ENCODE data around the gene TEX29.

The TEX29 gene

DNA sequence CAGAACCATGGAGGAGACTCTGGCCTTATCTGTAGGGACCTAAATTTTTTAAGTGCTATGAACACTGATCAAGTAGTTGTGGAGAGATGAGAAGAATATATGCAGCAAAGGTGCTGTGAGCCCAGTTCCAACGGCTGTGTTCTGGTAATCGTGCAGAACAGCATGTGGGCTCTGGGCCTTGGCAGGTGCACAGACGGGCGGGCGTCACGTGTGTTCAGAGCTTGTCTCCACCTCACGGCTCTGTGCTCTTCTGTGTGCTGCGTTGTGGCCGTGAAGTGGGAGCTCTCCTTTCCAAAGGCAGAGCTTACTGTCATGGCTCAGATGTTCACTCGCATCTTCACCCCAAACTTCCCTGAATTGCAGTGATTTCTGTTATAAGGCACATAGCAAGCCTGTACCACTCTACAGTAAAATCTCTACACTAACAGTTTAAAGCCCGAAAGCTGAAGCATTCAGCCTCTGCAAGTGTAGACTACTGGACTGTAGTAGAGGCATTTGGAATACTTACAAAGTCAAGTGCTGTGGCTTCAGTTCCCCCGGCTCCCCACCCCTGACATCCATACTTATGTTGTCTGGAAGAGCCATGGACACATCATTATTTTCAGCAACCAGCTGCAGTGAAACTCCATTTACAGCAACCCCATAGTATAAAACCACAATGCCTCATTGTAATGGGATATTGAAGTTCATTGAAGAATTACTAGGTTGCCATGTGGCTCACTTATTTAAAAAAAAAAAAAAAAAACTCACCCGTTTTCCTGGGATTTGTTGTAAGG, 27.5 kb upstream of the TEX29 start:
- DNase-seq, result no peak

DNA sequence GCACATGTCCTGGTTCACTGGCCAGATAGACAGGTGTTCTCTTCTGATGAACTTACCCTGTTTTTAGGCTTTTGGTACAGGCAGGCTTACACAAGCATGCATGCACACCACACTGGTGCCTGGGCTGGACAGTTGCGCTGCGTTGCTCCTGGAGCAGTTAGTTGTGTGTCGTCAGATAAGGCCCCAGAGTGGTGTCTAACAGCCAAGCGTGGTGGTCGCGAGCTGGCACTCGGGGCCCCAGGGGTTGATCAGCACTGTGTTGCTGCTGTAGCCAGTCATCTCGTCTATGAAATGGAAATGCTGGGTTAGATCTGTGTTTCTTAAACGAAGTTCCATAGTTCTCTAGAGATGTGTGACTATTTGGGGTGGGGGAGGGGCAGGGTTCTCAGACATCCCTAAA, 24.6 kb upstream of the TEX29 start:
- no peak for DNase-seq

DNA sequence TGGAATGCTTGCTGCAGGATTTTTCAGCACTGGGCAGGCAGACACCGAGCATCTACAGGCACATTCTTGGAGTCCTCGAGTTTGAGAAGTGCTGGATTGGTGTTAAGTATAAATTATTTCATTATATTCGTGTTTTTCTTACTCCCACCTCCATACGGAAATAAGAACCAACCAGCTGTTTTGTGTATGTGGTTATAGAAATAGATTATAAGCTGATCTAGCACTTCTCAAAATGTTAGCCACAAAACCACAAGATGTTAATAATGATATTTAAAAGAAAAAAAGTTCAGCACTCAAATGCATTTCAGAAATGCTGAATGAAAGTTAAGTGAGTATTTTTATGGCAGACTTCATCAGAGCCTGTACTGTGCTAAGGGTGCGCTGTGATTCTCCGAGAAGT, 24.0 kb upstream of the TEX29 start:
- no peak for DNase-seq

DNA sequence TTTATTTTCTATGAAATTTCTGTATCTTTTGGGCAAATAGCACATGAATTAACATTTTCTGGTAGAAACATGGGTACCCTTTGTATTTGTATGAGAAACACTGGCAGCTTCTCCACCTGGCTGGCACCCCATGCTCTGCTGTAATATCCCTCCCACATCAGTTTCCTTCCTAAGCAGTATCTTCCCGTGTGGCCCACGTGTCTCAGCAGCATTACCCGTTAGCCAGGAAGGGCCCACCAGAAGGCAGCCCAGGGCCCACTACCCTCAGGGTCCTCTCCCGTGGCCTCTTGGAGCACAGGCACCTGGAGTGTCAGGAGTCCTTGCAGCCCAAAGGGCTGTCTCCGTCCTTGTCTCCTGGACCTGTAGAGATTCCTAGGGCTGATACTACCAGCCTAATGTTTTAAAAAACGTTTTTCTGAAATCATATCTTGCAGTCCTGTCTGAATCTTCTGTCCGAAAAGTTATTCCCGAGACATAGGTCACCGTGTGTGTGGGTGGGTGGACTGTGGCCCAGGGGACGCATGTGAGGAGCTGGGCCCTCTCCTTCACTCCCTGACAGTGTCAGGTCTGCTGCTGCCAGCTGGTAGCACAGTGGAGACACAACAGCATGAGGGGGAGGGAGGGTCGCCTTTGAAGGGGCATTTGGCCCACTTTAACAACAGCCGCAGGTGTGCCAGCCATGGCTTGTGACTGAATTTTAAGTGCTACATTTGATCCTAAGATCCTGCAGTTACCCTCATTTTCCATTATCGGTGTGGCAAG, 22.0 kb upstream of the TEX29 start:
- no peak for DNase-seq

DNA sequence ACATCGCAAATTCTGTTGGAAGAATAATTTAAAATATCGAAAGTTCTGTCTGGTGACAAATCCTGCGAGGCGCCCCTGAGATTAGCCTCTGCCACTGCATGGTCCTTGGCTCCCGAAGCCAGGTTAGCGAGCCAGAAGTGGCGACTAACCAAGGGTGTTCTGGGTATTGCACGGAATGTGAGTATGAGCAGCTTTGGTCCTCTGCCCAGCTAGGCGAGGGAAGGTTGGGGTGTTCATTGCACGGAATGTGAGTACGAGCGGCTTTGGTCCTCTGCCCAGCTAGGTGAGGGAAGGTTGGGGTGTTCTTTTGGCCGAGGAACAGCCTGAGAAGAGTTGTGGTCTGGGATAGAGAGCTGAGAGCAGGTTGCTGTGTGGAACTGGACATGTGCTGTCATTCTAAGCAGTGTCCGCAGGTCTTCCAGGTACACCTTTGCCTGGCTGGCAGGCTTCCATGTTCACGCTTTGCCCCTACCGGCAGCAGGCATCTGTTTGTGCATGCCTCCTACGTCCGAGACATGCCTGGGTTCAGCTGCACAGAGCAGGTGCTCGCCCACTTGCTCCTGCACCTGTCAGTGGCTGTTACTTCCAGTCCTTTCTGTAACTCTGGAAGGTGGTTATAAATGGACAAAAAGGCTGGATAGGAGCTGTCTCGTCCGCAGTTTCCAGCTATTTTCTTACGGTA, 18.3 kb upstream of the TEX29 start:
- no peak for DNase-seq

DNA sequence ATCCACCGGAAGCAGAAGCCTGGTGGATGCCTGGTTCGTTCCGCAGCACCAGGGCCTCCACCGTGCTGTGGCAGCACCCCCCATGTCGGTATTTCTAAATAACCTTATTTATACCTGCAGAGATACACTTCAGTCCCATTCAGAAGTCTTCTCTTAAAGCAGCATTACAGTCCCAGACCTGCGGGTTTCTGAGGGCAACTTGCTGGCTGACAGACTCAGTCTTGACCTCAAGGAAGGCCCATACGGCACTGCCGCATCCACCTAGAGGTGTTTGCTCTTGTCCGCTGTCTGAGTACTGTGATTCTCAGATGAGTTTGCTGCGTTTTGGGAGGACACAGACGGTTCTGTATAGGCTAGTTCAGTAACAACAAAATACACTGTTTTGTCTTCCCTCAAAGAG, 16.9 kb upstream of the TEX29 start:
- no peak for DNase-seq

DNA sequence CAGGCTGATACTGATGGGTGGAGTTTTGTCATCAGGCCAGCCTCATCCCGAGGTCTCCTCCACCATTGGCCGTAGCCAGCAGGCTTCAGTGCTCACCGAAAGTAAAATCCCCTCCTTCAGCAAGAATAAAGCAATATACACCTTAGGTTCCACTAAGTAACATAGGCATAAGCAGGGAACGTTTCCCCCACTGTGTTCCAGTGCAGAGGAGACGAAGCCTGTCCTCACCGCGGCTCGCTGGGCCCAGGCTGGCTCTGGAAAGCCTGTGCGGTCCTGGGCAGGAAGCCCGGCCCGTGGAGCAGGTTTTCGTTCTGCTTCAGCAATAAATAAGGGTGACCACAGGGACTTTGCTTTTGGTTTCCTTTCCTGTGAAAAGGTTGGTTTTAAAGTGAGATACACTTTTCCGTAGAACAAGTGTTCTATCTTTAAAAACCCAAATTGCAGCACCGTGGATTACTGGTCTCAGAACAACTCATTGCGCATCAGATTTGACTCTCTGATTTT, 16.3 kb upstream of the TEX29 start:
- no peak for DNase-seq

DNA sequence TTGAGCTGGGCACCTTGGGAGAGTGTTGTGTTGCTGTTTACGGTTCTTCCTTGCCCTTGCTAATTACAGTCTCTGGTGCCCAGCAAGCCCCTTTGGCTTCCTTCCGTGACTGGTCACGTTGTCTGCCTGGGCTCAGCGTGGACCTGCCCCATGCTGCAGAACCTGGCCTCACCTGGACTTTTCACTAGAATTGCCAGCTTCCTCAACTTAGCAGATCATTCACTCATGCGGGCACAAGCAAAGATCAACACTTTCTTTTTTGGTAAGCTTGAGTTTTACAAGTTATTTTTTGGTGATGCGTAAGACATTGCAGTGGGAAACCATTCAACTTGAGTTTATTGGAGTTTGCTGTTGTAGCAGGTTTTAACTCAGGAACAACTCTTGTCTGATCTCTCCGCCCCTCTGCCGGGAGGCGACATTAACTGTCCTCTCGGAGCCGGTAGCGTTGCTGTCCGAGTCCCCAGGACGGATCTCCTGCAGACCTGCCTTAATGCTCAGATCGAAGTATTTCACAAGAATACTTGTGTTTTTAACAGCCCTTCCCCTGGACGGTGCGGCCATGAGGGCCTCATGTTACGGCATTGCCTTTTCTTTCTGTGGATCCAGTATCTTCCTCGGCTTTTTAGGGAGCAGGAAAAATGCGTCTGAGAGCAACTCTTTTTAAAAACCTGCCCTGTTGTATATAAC, 15.7 kb upstream of the TEX29 start:
- DNase-seq, result no peak

DNA sequence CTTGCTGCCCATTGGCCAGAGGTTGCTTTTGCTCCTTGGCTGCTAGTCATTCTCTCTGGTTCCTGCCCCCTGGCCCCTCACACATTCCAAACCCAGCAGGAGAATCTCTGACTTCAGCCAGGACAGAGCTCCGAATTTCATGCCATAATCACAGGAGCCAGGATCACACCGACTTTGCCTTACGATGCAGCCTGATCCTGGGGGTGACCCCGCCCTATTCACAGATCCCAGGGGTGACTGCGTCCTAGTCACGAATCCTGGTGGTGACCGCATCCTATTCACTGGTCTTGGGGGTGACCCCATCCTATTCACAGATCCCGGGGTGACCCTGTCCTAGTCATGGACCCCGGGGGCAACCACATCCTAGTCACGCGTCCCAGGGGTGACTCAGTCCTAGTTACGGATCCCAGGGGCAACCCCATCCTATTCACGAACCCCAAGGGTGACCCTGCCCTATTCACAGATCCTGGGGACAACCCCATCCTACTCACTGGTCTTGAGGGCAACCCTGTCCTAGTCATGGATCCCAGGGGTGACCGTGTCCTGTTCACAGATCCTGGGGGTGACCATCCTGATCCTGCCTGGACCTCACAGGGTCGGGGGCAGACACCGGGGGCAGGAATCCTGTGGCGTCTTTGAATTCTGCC, 7.4 kb upstream of the TEX29 start:
- DNase-seq, result no peak

DNA sequence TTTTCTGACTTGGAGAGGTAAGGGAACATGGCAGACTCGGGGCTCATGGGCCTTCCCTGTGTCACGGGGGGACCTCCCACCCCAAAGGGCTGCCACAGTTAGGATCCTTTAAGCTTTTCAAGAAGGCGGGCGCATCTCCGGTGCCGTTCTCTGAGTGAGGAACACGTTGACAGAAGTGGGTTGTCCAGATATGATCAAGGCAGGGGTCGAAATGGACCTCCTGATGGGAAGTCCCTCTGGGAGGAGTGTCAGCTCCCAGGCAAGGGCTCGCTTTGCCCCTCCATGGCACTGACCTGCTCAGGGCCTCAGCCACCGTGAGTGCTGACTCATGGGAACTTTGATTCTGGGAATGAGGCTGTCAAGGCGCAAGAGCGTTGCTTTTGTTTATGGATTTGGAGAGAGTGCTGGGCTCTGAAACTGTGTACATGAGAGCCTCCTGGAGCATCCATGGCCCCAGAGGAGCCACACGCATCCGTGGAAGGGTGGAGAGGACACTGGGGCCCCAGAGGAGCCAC, 6.5 kb upstream of the TEX29 start:
- no peak for DNase-seq

DNA sequence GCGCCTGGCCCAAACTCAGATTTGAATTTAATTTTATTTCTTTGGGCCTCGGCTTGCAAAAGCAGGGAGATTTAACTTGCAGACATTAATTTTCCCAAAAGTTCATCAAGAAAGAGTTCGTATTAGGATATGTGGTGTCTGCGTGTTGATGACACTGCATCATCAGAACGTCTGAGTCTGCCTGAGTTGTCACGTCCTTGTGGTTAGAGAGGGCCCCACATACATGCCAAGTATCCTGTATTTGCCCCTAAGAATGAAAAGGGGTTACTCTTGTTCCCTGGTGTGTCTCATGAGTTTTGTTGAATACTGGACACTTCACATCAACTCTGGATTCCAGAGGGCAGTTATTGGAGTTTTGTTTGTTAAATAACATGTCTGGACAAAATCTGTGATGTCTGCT, 5.6 kb upstream of the TEX29 start:
- peak; percentile 66 for DNase-seq

DNA sequence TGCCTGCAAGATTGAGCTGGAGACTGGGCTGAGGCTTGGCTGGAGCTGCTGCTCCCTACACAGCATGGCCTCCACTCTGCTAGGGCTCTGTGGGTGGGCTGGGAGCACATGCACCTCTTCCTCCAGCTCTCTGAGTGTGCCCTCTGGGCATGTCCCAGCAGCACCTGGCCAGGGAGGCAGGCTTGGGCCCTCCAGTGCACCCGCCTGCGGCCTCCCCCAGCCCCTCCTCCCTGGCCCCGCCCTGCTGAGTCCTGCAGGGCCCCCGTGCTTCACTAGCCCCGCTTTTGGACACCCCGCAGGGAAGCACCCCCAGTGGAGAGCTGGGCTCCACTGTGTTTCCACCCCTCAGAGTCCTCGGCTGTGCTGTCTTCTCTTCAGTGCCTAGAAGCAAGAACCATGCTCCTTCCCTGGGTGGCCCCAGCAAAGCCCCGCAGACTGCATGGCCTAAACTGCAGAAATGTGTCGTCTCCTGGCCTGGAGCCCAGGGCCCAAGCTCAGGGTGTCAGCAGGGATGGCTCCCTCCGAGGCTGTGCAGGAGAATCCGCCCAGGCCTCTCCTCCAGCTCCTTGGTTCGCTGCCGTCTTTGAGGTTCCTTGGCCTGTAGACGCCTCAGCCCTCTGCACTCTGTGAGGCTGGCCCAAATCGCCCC, 5.0 kb upstream of the TEX29 start:
- peak; percentile 14 for DNase-seq

DNA sequence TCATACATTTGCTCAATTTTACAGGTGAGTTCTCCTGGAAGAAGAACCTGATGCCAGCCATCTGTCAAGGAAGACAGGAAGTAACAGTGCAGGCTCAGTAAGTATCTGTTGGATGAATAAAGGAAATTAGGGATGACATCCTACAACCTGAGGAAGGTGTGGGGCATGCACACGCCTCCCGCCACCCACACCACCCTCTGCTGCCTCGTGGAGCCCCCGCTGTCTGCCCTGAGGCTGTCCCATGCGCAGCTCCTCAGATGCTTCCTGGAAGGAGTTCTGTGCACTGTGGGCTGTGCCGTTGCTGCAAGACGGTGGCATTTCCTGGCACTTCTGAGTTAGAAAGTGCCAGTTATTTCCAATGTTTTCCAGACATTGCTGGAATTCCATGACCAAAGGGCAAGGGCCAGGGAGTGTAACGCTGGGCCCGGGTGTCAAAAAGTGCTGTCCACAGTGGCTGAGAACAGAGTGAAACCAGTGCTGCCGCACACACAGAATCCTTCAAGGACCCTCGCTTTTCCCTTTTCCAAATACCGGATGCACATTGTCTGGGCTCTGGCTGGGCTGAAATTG, 4.2 kb upstream of the TEX29 start:
- DNase-seq, result no peak

DNA sequence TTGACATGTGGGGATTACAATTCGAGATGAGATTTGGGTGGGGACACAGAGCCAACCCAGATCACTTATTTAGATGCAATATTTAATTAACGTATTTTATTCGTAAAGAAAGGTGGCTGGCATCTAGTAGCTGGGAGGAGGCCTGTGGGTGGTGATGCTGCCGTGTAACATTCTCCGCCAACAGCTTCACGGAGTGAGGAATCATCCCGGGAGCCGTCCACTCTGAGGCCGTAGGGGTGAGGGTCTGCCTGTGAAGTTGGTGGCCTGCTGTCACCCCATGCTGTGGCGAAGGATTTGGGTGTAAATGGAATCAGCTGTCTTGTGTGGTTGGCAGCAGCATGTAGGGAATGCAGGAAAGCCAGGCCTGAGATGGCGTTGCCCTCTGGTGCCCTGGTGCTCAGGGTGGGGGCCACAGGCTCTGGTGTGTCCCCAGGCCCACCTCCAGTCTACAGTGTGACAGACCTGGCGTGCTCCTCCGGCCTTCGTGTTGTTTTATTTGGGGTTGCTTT, 3.3 kb upstream of the TEX29 start:
- DNase-seq, result no peak

DNA sequence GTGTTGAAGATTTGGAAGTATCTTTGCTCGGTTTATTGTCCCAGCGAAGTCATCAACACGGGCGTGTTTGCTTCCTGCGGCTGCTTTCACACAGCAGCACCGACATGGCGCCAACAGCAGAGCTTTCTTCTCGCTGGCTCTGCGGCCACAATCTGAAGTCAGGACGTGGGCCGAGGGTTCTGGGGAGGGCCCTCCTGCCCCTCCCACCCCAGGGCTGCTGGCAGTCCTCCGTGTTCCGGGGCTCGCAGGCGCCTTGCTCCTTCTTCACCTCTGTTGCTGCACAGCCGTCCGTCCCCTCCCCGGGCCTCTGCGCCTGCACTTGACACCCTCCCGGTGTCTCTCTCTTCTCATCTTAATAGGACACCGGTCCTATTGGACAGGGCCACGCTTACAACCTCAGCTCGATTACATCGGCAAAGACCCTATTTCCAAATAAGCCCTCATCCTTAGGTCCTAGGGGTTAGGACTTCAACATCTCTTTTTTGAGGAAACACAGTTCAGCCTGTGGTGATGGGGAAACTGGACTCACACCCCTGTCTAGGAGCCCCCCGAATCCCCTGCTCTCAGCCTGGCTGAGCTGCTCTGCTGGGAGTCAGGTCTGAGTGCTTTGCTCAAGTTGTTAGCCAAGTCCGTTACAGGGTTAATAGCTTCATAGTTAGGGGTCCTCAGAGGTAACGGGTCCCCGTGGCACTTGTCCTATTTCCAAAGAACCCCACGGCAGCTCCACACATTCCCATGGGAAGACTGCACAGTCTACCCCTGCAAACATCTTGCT, 2.7 kb upstream of the TEX29 start:
- no peak for DNase-seq

DNA sequence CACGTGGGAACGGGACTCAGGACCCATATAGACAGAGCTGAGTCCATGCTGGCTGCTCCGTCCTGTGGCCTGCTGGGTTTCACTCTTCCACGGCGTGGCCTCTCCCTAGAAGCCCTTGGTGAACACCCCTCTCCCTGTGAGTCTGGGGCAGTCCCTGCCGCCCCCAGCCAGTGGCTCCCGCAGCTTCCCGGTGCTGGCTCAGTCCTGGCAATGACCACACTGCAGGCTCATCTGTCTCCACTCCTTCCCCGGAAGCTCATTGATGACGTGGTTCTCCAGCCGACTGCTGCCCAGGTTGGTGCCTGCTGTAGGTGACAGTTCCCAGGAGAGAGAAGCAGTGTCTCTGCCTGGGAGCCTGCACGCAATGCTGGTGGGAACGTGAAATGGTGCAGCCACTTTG, 2.1 kb upstream of the TEX29 start:
- no peak for DNase-seq

DNA sequence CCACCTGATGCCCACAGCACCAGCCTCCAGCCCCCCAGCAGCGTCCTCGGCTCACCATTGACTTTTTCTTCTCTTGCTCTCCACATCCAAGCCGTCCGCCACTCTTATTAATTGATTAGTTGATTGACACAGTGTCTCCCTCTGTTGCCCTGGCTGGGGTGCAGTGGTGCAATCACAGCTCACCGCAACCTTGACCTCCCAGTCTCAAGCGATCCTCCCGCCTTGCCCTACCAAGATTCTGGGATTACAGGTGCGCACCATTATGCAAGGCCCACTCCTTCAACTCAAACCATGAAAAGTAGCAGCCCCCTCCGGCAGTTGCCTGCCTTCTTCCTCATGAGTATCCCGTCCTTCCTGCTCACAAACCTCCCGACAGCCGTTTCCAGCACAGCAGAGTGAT, 921 bp upstream of the TEX29 start:
- DNase-seq, result no peak

DNA sequence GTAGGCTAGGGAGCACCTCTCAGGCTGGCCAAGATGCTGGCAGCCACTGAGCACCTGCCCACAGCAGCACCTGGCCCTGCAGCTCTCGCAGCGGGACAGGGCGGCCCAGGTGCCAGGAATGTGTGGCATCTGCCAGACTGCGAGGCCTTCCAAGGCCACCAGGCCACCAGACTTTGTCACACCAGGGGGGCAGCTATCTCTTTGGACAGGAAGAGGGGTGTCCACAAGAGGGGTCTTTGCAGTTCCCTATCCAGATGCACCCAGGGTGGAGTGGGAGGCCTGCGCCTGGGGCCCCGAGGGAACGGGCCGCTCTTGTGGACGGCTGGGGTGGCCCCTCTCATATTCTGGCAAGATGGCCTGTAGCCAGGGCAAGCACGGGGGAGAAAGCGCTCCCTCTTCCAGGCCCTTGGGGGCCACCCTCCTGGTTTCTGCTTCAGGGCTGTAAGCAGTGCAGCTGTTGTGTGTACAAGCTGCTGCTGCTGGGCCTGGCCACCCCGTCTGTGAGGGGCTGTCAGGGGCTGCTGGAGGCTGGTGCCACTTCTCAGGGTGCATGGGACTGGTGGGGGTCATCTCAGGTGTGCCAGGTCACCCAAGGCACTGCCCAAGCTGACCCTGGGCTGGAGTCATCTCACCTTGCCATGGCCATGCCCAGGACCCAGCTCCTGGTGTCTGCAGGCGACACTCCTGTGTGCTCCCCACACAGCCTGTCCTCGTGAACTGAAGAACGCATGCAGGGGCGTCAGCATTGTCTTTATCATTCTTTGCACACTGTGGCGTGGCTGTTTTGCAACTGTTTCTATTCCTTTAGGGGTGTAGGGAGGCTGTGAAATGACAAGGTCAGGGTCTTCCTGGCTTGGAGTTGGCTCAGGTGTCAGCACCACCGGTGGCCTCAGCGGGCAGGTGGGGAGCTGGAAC, 1.8 kb downstream of the TEX29 start:
- no peak for DNase-seq

DNA sequence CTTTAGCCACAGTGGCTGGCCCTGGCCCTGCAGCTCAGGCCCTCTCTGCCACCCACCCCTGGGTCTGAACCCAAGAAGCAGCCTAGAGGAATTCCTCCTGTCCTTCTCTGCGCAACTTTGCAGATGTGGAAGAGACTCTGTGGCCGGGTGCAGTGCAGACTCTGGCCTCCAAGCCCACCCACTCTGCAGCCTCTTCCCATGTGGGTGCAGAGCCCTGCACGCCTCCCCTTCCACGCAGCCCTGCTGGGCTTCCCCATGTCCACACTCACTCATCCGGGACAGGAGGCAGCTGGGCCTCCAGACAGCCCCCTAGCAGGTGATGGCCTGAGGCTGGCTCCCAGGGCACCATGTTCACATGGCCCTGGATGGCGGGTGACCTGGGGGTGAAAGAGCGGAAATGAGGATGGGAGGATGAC, 2.5 kb downstream of the TEX29 start:
- no peak for DNase-seq

Measured in fibroblast of upper back skin (primary cell).